Right ventricle myocardium inferior (tissue), 1 donor: ENCODE results near the gene TMEM140. TPM values are rescaled to one million over a fixed set of nuclear protein-coding genes. Genes with fewer than 3 reads are reported as not detected.
"Not testable (repeated sequence)": the region's sequence is repeated elsewhere in the genome, so short reads cannot be mapped to it uniquely, and the experiment has no call there.

Source experiments
- ATAC-seq: fragments of 200-7000 bp; cut with Tn5 transposase; one replicate; pipeline ENCODE4 v1.9.1; 2020; ENCODE audit warnings: mild to moderate bottlenecking, moderate library complexity
- DNase-seq: peaks from one replicate; pipeline ENCODE4 v3.0.0; 2021; ENCODE audit errors: missing footprints
- intact Hi-C: fragments of 100-400 bp; cut with DNase I; formaldehyde crosslinking; loops from one replicate; pipeline ENCODE4 v1.11.0; 2022
- long read RNA-seq: library from polyadenylated mRNA; unstranded; transcript quantifications from one replicate; pipeline ENCODE4 v2.0.0, GENCODE V29; 2021
- total RNA-seq: library from RNA; stranded (reverse); fragmentation: NEBNext Ultra II Directional; extraction: Animal tissue kit (Norgen Biotek cat#: 25700); gene quantifications from one replicate; pipeline ENCODE4 v1.2.1, GENCODE V29; 2021
- donor health status: DM: no; HTN: yes; CAD: no; lungs with severe emphysema.

TMEM140 gene
- 24.3 TPM for total RNA-seq
- long read RNA-seq, transcript TMEM140-201 (2 exons, 1,997 nt) = major isoform, 18 of 20 reads
- long read RNA-seq, partial matches to known transcripts = 0 of 20 reads
- long read RNA-seq, other reads (novel, unspliced or antisense) = 2 of 20 reads

DNA sequence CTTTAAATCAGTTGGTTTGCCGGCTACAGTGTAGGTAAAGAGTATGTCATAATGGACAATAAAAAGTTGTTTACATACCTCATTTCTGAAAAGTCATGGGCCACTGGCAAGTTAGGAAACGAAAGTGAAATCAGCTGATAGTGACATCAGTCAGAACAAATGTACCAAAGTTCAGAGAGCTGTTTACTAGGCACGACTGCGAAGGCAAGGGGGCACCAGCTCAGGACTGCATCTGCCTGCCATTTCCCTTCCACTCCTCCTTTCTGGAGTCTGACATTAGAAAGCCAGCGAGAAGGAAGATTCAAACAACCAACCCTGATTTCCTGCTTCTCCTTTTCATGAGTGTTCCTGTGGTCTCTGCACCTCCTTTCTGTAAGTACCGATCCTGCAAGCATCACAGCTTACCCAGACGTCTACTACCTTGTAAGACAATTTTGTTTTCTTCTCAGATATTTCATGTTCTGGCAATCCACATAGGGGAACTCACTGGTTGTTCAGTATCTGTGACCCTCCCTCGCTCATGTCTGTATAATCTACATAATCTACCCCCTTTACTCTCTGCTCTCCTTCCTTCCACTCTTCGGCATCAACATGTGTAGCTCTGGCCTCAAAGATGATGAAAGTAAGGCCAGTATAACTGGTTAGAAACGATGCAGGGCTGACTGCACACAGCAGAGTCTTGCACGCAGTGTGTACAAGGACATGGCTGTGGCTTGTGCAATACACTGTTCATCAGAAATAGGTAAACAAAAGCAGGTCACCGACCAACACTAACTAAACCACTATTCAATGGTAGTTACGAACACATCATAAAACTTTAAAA is at the start of gene TMEM140:
Gene TMEM140, plus strand, starts transcription at position 174 of the 823 bp plus-strand sequence. CDS start 16,370 bp downstream, outside the sequence.
- ATAC-seq (peak; percentile 71), DNase-seq (peak; percentile 66)
- intact Hi-C loops = loop anchor here (1.0 to 2.0 kb wide), 2 partner anchors 10 to 161 kb away; partner anchors contain the start of gene AGBL3

DNA sequence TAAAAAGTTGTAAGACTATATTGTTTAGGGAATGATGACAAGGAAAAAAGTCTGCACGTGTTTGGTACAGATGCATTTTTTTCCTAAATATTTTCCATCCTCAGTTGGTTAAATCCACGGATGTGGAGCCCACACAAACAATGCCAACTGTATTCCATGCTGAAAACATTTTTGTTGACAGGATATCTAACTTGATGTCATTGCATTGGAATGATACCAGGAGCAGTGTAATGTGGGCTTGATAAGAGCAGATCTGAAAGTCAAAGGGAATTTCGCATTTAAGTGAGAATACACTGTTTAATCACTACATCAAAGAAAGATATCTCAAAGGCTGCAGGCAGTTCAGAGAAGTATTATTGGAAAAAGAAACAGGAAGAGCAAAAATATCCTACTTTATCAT is 49.5 kb upstream of the TMEM140 start:
- no peak for ATAC-seq
- intact Hi-C loops = no loop called here
- DNase-seq = no peak

DNA sequence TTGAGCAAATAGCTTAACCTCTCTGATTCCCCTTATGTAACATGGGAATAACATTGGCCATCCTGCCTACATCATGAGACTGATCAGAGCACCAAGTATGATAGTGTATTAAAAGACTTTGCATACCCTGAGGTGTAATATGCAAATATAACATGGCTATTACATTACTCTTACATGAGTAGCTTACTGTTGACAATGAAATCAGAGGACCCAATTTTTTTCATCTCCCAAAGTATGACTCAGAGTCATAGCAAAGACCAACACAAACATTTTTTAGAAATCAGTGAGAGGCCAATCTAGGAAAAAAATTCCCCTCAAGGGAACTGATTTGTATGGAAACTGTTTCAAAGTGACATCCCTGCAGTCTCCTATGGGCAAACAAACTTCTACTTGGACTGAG is 47.0 kb upstream of the TMEM140 start:
- DNase-seq (no peak), ATAC-seq (no peak)
- intact Hi-C loops = no loop called here

DNA sequence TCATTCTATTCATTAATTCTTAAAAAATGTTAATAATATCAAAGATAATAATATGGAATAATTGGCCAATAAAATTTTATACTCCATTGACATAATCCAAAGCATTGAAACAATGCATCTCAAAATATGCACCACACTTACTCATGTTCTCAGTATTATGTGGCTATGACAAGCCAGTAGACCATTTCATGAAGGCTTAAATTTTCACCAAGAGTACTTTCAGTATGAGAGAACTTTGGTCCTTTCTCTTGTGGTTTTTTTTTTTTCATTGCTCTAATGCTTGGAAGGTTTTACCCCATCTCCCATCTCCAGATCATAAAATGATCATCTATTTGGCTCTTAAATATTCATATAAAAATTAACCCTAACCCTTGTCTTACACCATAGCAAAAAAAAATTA is 45.5 kb upstream of the TMEM140 start:
- ATAC-seq (no peak), DNase-seq (no peak)
- intact Hi-C loops = no loop called here

DNA sequence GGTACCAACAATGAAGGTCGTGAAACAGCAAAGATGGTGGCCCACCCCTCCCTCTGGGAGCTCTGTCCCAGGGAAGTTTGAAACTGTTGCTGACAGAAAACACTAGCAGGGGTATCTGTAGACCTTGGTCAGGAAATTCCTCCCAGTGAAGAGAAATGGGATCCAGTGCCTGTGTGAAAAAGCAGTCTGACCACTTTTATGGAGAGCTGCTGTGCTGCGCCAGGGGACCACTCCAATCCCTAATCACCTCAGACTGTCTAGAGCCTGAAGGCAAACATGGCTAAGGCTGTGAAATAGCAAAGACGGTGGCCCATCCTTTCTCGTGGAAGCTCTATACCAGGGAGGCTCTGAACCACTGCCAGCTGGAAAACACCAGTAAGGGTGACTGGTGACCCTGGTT is 38.3 kb upstream of the TMEM140 start:
- ATAC-seq (no peak), DNase-seq (no peak)
- intact Hi-C loops = no loop called here

DNA sequence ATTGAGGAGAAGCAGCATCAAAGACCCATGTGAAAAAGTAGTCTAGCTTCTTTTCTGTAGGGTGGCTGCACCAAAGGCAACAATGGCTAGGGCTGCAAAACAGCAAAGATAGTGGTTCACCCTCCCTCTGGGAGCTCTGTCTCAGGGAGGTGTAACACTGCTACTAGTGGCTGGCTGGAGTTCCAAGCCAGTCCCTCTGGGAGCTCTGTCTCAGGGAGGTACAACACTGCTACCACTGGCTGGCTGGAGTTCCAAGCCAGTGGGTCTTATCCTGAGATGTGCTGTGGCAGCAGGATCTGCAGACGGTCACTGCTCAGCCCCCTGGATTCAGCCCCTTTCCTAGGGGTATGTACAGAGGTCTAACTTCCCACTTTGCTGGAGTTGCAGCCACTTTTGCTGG is 37.9 kb upstream of the TMEM140 start:
- DNase-seq = no peak
- no peak for ATAC-seq
- intact Hi-C loops = loop anchor here (10.0 kb wide), 1 partner anchor 95 kb away; no protein-coding TSS in a partner anchor

DNA sequence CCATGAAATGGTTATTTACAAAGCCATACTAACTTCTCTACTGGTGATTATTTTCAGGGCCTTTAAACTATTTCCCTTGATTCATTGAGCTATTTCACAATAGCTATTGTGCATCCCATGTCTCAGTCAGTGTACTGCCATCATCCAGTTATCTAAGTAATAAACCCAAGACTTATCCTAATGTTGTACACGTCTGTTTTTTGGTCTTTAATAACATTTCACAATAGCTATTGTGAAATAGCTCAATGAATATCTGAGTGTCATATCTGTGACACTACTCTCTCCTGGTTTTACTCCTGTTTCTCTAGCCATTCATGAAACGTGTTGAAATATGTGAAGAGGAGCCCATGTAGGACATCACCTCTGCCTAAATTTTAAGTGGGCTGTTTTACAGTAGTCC is 36.5 kb upstream of the TMEM140 start:
- ATAC-seq (no peak), DNase-seq (no peak)
- intact Hi-C loops = loop anchor here (10.0 kb wide), 1 partner anchor 97 kb away; no protein-coding TSS in a partner anchor

- ATAC-seq (no peak), DNase-seq (no peak)
- intact Hi-C loops = loop anchor here (10.0 kb wide), 1 partner anchor 100 kb away; no protein-coding TSS in a partner anchor
These were observed 33.2 kb upstream of the TMEM140 start for GRCh38 chr7:135114622-135115021.

GRCh38 chr7:135117096-135117495 is 30.8 kb upstream of the TMEM140 start:
- ATAC-seq (no peak), DNase-seq (no peak)
- intact Hi-C loops = loop anchor here (10.0 kb wide), 1 partner anchor 102 kb away; no protein-coding TSS in a partner anchor

DNA sequence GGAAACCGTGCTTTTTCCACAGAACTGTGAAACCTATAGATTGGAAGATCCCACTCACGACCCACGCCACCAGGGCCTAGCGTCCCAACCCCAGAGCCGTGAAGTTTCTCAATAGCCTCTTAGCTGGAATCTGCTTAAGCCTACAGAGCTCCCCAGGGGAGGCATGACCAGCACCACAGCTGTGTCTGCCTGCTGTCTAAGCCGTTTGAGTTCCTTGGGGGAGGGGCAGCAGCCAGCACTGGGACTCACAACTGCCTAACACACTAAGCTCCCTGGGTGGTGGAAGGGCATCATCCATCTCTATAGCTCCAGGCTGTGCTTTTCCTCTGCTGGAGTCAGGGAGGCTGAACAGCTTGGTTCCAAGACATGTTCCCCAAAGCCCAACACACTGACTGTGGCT is 26.0 kb upstream of the TMEM140 start:
- ATAC-seq (no peak), DNase-seq (no peak)
- intact Hi-C loops = no loop called here

DNA sequence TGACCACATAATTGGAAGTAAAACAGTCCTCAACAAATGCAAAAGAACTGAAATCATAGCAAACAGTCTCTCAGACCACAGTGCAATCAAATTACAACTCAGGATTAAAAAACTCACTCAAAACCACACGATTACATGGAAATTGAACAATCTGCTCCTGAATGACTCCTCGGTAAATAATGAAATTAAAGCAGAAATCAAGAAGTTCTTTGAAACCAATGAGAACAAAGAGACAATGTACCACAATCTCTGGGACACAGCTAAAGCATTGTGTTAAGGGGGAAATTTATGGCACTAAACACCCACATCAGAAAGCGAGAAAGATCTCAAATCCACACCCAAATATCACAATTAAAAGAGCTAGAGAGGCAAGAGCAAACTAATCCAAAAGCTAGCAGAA is 23.2 kb upstream of the TMEM140 start:
- DNase-seq, intact Hi-C loops, ATAC-seq: not testable (repeated sequence)

DNA sequence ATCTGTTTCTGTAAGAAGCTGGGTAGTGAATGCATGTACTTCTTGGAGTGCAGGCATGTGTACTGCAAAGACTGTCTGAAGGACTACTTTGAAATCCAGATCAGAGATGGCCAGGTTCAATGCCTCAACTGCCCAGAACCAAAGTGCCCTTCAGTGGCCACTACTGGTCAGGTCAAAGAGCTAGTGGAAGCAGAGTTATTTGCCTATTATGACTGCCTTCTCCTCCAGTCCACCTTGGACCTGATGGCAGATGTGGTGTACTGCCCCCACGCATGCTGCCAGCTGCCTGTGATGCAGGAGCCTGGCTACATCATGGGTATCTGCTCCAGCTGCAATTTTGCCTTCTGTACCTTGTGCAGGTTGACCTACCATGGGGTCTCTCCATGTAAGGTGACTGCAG is 18.9 kb upstream of the TMEM140 start:
- intact Hi-C loops = no loop called here
- no peak for DNase-seq
- ATAC-seq = no peak

DNA sequence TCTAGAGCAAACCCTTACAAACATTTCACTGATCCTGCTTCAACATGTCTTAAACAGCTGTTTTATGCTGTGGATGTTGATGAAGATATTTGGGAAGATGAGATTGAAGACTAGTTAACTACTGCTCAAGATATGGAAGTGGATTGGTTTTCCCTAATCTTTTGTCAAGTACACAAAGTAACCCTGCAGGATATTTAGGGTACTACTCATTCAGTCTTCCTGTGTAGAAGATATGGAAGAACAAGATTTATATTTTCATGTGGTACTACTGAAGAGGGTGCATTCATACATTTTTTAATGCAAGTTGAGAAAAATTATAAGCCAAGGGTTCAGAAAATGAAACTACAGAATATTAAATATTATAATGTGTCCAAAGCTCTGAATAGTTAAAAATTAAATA is 18.3 kb upstream of the TMEM140 start:
- DNase-seq (no peak), ATAC-seq (no peak)
- intact Hi-C loops = no loop called here

DNA sequence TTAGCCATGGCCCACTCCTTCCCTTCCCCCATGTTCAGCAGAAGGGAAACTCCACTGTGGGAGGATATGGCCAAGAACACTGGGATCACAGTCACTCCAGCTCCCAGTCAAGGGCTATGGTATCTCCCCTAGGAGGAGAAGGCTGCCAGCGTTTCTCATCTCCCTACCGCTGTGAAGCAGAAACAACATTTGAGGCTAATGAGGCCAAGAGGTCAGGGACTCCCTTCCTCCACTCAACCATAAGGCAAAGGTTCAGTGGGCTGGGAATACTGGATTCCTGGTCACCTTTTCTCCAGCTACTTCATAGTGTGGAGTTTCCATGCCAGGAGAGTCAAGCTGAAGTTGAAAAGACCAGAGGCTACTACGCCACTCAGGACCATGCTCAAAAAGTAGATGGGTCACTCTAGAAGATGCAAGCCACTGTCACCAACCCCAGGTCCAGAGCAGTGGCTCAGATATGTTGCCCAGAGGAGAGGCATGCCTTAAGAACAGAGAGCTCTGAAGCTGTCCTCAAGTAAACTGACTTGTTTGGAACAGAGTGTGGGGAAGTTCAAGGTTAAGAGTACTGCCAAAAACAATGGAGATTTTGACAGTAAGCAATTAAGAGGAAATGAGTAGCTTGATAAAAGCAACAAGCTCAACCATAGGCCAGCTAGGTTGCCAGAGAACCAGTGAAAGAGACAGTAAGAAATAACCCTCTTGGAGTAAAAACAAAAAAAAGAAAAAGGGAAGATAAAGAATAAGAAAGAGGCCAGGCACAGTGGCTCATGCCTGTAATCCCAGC is 3.8 kb upstream of the TMEM140 start:
- intact Hi-C loops = no loop called here
- DNase-seq = no peak
- peak; percentile 18 for ATAC-seq

GRCh38 chr7:135147341-135147898 is 452 bp upstream of the TMEM140 start:
- ATAC-seq = peak; percentile 74
- intact Hi-C loops = loop anchor here (2.0 kb wide), 1 partner anchor 161 kb away; the partner anchor contains the start of gene AGBL3
- peak; percentile 39 for DNase-seq

- intact Hi-C loops = no loop called here
- ATAC-seq = no peak
- DNase-seq = no peak
These were observed 2.4 kb downstream of the TMEM140 start for GRCh38 chr7:135150072-135150782.

DNA sequence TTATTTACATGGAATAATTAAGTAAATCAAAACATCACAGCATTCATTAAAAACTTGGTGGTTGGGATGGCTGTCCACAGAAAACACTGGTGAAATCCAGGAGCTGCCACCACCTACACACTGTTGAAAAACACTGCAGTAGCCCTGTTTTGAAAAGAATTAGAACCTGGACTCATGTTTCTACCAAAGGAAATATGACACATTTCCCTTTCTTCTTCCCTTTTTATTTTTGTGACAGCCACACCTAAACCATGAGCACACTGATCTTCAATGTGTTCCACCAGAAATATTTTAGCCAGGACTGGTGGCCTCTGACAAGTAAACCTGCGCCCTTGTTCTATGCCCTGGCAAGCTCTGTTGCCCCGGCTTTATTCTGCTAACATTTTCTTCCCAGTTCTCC is 3.3 kb downstream of the TMEM140 start:
- ATAC-seq (no peak), DNase-seq (no peak)
- intact Hi-C loops = no loop called here

DNA sequence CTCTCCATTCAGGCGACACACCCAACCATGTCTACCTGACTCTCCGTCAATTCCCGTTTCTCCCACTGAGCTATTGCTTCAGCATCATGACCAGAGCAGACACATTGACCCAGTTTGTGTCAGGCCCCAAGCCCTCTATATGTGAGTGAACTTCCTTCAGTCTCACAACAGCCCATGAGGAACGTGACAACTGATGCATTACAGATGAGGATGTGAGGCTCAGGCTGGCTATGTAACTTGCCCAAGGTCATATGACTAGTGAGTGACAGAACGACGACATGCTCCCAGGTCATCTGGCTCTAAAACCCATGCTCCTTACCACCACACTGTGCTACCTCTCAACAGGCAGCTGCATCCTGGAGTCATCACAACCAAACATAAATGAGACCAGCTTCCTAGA is 3.7 kb downstream of the TMEM140 start:
- no peak for ATAC-seq
- intact Hi-C loops = no loop called here
- no peak for DNase-seq

DNA sequence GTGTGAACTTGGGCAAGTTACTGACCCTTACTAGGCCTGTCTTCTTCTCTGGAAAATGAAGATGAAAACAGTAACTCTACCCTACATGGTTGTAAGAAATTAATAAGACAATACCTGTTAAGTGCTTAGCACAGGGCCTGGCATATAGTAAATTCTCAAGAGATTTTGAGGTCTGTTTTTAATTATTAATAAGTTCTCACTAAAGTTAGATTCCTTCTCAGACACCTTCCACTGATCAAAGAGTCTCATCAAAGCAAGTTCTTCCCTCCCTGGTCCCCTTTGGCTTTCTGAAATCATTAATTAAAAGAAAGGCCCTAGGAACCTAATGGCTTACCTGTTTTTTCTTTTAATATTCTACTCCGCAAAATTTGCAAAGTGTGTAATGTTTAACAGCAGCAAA is 4.6 kb downstream of the TMEM140 start:
- no peak for ATAC-seq
- DNase-seq = no peak
- intact Hi-C loops = no loop called here
